Tibial artery (tissue), 4 donors: ENCODE data around the gene PLA2G2E.
A peak's percentile ranks its signal among the peaks of the same experiment; 100 is the strongest.
"Not testable (repeated sequence)": the region's sequence is repeated elsewhere in the genome, so short reads cannot be mapped to it uniquely, and the experiment has no call there.

ENCODE experiments used
- DNase-seq, 2 donors: peaks; one replicate each; pipeline ENCODE4 v3.0.0-alpha.2; 2019
- H3K27ac ChIP-seq, 2 donors: fragments of 200-600 bp; sonication (generic) in 1 of 2; 1 replicate in 1 of 2; 2 replicates in 1 of 2; pipeline ENCODE4 v1.5.1; 2018 to 2019; ENCODE audit warnings: mild to moderate bottlenecking in 1 of 2
- H3K27me3 ChIP-seq, 2 donors: fragments of 200-600 bp; sonication (generic) in 1 of 2; one replicate each; pipeline versions ENCODE4 v1.5.1 to v1.6.0; 2016 to 2019
- H3K36me3 ChIP-seq, 3 donors: fragments of 200-600 bp; sonication (generic) in 2 of 3; one replicate each; pipeline ENCODE4 v1.5.1; 2016 to 2019; ENCODE audit warnings: mild to moderate bottlenecking in 2 of 3
- H3K4me1 ChIP-seq, 4 donors: fragments of 200-600 bp; sonication (generic) in 2 of 4; 1 replicate in 3 of 4; 2 replicates in 1 of 4; pipeline ENCODE4 v1.5.1; 2016 to 2019
- H3K4me3 ChIP-seq, 2 donors: fragments of 200-600 bp; sonication (generic) in 1 of 2; 1 replicate in 1 of 2; 2 replicates in 1 of 2; pipeline ENCODE4 v1.5.1; 2018 to 2019; ENCODE audit warnings: mild to moderate bottlenecking in 2 of 2
- H3K9me3 ChIP-seq, 3 donors: fragments of 200-600 bp; sonication (generic) in 1 of 3; one replicate each; pipeline ENCODE4 v1.5.1; 2016 to 2019
- intact Hi-C: fragments of 100-400 bp; cut with DNase I; formaldehyde crosslinking; loops from one replicate; pipeline ENCODE4 v1.15.0; 2023; ENCODE audit warnings: low total_unique reads
- TF ChIP-seq, protein P1 (sequence below), 2 experiments: fragments of 200-600 bp in 1 of 2; fragments of 450-650 bp in 1 of 2; IDR thresholded peaks; one replicate each; pipeline ENCODE4 v1.5.1; 2017 to 2019; ENCODE audit warnings: antibody characterized with exemption in 2 of 2, mild to moderate bottlenecking in 1 of 2, moderate library complexity in 1 of 2

The PLA2G2E gene

GRCh38 chr1:19889656-19890055 lies 33.8 kb downstream of the PLA2G2E start:
- Histone ChIP-seq H3K36me3 (peaks cover 0 to 38% (median 30%) of the 10 kb centered on the region in 3 donors), H3K27ac (no peak overlapping the region), H3K4me1 (peaks cover 0 to 11% (median 4%) of the 10 kb centered on the region in 4 donors), H3K27me3 (no peaks in the 10 kb centered on the region), H3K4me3 (no peak overlapping the region), H3K9me3 (no peaks in the 10 kb centered on the region)
- intact Hi-C loops: no loop called here
- TF ChIP-seq, protein P1, sequence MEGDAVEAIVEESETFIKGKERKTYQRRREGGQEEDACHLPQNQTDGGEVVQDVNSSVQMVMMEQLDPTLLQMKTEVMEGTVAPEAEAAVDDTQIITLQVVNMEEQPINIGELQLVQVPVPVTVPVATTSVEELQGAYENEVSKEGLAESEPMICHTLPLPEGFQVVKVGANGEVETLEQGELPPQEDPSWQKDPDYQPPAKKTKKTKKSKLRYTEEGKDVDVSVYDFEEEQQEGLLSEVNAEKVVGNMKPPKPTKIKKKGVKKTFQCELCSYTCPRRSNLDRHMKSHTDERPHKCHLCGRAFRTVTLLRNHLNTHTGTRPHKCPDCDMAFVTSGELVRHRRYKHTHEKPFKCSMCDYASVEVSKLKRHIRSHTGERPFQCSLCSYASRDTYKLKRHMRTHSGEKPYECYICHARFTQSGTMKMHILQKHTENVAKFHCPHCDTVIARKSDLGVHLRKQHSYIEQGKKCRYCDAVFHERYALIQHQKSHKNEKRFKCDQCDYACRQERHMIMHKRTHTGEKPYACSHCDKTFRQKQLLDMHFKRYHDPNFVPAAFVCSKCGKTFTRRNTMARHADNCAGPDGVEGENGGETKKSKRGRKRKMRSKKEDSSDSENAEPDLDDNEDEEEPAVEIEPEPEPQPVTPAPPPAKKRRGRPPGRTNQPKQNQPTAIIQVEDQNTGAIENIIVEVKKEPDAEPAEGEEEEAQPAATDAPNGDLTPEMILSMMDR (IDR thresholded peaks at IDR 0.05): no peak
- no peak for DNase-seq

GRCh38 chr1:19888112-19888511 lies 35.3 kb downstream of the PLA2G2E start:
- DNase-seq: no peak
- no peak overlapping the region for H3K27ac ChIP-seq
- H3K9me3 ChIP-seq: no peaks in the 10 kb centered on the region
- no peak overlapping the region for H3K4me3 ChIP-seq
- H3K4me1 ChIP-seq: peaks cover 0 to 26% (median 17%) of the 10 kb centered on the region in 4 donors
- H3K27me3 ChIP-seq: no peaks in the 10 kb centered on the region
- TF ChIP-seq, protein P1 (IDR thresholded peaks at IDR 0.05): no peak
- intact Hi-C loops: no loop called here
- H3K36me3 ChIP-seq: peaks cover 0 to 28% (median 21%) of the 10 kb centered on the region in 3 donors

DNA sequence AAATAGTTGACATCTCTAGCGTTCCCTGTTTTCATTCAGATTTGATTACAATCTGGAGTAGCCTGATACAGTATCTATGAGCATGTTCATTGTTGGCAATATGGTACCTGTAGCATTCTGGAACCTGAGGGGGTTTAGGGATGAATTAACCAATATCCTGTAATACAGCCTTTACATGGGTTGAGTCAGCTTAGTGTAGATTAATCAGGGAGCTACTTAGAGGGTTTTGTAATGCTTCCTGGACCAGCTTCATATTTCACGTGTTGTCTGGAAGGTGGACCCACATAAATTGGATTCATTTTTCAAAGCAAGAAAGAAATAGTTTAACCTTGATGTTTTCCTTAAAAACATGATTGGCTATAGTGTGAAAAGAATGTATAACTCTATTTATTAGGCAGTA lies 37.6 kb downstream of the PLA2G2E start:
- intact Hi-C loops: no loop called here
- no peak for DNase-seq
- H3K4me3 ChIP-seq: no peak overlapping the region
- H3K4me1 ChIP-seq: peaks cover 0 to 34% (median 18%) of the 10 kb centered on the region in 4 donors
- no peaks in the 10 kb centered on the region for H3K27me3 ChIP-seq
- H3K9me3 ChIP-seq: no peaks in the 10 kb centered on the region
- peaks cover 0 to 12% (median 3%) of the 10 kb centered on the region in 3 donors for H3K36me3 ChIP-seq
- TF ChIP-seq, protein P1 (IDR thresholded peaks at IDR 0.05): no peak
- H3K27ac ChIP-seq: no peak overlapping the region

DNA sequence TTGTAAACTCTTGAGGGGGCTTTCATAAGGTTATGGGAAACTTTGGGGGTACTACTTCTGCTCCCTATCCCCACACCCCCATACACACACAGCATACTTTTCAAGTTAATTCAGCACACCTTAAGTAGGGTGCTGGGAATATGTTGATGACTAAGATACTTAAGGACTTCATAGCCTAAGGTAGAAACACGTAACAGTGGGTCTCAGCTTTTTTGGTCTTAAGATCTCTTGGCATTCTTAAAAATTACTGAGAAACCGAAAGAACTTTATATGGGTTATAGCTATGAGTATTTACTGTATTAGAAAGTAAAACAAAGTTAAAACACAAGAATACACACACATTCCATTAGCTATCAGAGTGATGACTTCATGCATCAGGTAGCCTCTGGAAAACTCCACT lies 39.1 kb downstream of the PLA2G2E start:
- H3K27ac ChIP-seq: no peak overlapping the region
- TF ChIP-seq, protein P1 (IDR thresholded peaks at IDR 0.05): no peak
- no peaks in the 10 kb centered on the region for H3K9me3 ChIP-seq
- peaks cover 0 to 34% (median 18%) of the 10 kb centered on the region in 4 donors for H3K4me1 ChIP-seq
- no peaks in the 10 kb centered on the region for H3K27me3 ChIP-seq
- DNase-seq: no peak
- peaks cover 0 to 6% (median 3%) of the 10 kb centered on the region in 3 donors for H3K36me3 ChIP-seq
- intact Hi-C loops: no loop called here
- H3K4me3 ChIP-seq: no peak overlapping the region

- intact Hi-C loops: no loop called here
- TF ChIP-seq, protein P1 (IDR thresholded peaks at IDR 0.05): peak; percentile 84 to 89
Measured at GRCh38 chr1:19882111-19883071, 41.0 kb downstream of the PLA2G2E start, which contains the start of gene OTUD3. TSS of gene OTUD3 (plus strand) at chr1:19882395. CDS start at chr1:19882514, 119 bp downstream.

GRCh38 chr1:19880841-19881240 lies 42.6 kb downstream of the PLA2G2E start:
- intact Hi-C loops: not testable (repeated sequence)

More at GRCh38 chr1:19882111-19883071, 41.0 kb downstream of the PLA2G2E start, which contains the start of gene OTUD3:
- peaks cover 0 to 3% (median 3%) of the 10 kb centered on the region in 3 donors for H3K36me3 ChIP-seq
- peak; percentile 95 to 97 for DNase-seq
- H3K27me3 ChIP-seq: peaks cover 0 to 8% of the 10 kb centered on the region in 2 donors
- H3K9me3 ChIP-seq: no peaks in the 10 kb centered on the region
- H3K4me1 ChIP-seq: peaks cover 0 to 34% (median 18%) of the 10 kb centered on the region in 4 donors
- peak within 1 kb of the TSS; percentile 88 to 89 for H3K27ac ChIP-seq
- peak within 1 kb of the TSS; percentile 76 to 89 for H3K4me3 ChIP-seq

More at GRCh38 chr1:19880841-19881240, 42.6 kb downstream of the PLA2G2E start:
- not testable (repeated sequence) for H3K4me3 ChIP-seq, DNase-seq, H3K27ac ChIP-seq, H3K36me3 ChIP-seq, H3K9me3 ChIP-seq
- peaks cover 0 to 34% (median 18%) of the 10 kb centered on the region in 4 donors for H3K4me1 ChIP-seq
- H3K27me3 ChIP-seq: peaks cover 0 to 12% of the 10 kb centered on the region in 2 donors
